AG09309 (cell line): Measurements from ENCODE around the gene ACADM.
A peak's percentile ranks its signal among the peaks of the same experiment; 100 is the strongest.

Experiments
- DNase-seq: peaks from one replicate; pipeline ENCODE4 v3.0.0-alpha.2; 2010; ENCODE audit warnings: low read depth
- H3K4me3 ChIP-seq: 2 replicates; pipeline ENCODE4 v1.5.1; 2011; ENCODE audit warnings: mild to moderate bottlenecking, low read depth, low read length, moderate library complexity; ENCODE audit not compliant: control insufficient read depth
- CTCF ChIP-seq: IDR thresholded peaks from 2 replicates; pipeline ENCODE4 v1.5.1; 2011; ENCODE audit warnings: mild to moderate bottlenecking, low read depth, low read length, inconsistent platforms; ENCODE audit not compliant: insufficient read depth, control insufficient read depth; ENCODE audit errors: missing control alignments

Gene ACADM

GRCh38 chr1:75785983-75786853 lies 61.7 kb downstream of the ACADM start, which contains the start of gene RABGGTB:
Gene RABGGTB, plus strand, starts transcription at chr1:75786256. Its CDS starts 16 bp downstream, at chr1:75786272.
- DNase-seq = peak; percentile 80
- no peak for TF ChIP-seq CTCF
- peak within 1 kb of the TSS; percentile 86 for H3K4me3 ChIP-seq

GRCh38 chr1:75786901-75787493 lies 62.5 kb downstream of the ACADM start:
- no peak for DNase-seq
- peak overlapping the region; percentile 86 for H3K4me3 ChIP-seq
- no peak for TF ChIP-seq CTCF

- peak overlapping the region; percentile 86 for H3K4me3 ChIP-seq
- no peak for DNase-seq
- TF ChIP-seq CTCF = no peak
Measured at GRCh38 chr1:75787524-75787923, 63.0 kb downstream of the ACADM start.

GRCh38 chr1:75789988-75790387 lies 65.5 kb downstream of the ACADM start:
- H3K4me3 ChIP-seq = no peak overlapping the region
- DNase-seq = no peak
- TF ChIP-seq CTCF = no peak

GRCh38 chr1:75791022-75791421 lies 66.5 kb downstream of the ACADM start:
- DNase-seq = no peak
- no peak overlapping the region for H3K4me3 ChIP-seq
- TF ChIP-seq CTCF = no peak

GRCh38 chr1:75792091-75792490 lies 67.6 kb downstream of the ACADM start:
- H3K4me3 ChIP-seq = no peak overlapping the region
- DNase-seq = no peak
- no peak for TF ChIP-seq CTCF
